ENCODE results near the gene NASP.

Gene NASP

DNA sequence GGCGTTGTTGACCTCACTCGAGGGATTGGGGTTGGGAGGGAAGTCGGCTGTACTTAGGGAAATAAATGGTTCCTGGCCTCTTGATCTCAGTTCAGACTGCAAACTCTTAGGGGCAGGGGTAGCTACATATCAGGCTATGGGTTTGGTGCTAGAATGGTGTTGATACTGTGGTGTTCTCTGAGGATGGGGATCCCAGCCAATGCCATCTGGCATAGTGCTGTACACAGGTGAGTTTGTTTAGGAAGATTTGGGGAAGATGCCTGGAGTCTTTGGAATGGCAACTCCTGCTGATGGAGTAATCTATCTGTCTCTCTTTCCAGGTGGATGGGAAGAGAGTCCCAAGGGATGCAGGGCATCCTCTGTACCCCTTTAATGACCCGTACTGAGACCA, 14.3 kb upstream of the NASP start:
- TF ChIP-seq, protein P1, sequence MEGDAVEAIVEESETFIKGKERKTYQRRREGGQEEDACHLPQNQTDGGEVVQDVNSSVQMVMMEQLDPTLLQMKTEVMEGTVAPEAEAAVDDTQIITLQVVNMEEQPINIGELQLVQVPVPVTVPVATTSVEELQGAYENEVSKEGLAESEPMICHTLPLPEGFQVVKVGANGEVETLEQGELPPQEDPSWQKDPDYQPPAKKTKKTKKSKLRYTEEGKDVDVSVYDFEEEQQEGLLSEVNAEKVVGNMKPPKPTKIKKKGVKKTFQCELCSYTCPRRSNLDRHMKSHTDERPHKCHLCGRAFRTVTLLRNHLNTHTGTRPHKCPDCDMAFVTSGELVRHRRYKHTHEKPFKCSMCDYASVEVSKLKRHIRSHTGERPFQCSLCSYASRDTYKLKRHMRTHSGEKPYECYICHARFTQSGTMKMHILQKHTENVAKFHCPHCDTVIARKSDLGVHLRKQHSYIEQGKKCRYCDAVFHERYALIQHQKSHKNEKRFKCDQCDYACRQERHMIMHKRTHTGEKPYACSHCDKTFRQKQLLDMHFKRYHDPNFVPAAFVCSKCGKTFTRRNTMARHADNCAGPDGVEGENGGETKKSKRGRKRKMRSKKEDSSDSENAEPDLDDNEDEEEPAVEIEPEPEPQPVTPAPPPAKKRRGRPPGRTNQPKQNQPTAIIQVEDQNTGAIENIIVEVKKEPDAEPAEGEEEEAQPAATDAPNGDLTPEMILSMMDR (IDR thresholded peaks at IDR 0.05; ENCODE audit: control insufficient read depth, insufficient read depth, low read depth, low read length, missing control alignments), result no peak
- no peak for DNase-seq (ENCODE audit: low read depth)
- H3K4me3 ChIP-seq (ENCODE audit: control insufficient read depth, low read depth, low read length), result no peak overlapping the region

- H3K4me3 ChIP-seq (ENCODE audit: control insufficient read depth, low read depth, low read length), result no peak overlapping the region
- DNase-seq (ENCODE audit: low read depth), result peak; percentile 25
- TF ChIP-seq, protein P1 (IDR thresholded peaks at IDR 0.05; ENCODE audit: control insufficient read depth, insufficient read depth, low read depth, low read length, missing control alignments), result peak; percentile 96
Observed at GRCh38 chr1:45569962-45570581, 13.8 kb upstream of the NASP start.

DNA sequence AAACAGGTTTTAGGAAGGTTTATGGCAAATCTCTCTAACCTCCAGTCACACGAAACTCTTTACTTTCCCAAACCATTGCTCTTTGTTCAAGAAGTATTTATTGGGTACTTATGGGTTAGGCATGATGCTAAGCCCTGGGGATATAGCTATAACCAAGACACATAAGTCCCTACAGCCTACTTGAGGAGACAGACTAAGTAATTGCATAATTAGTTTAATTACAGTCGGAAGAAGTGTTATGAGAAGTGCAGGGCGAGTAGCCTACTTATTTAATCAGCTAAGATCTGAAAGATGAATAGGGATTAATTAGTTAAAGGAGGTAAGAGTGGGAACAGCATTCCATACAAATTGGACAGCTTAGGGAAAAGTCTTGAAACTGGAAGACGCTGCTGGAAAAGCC, 13.2 kb upstream of the NASP start:
- TF ChIP-seq, protein P1 (IDR thresholded peaks at IDR 0.05; ENCODE audit: control insufficient read depth, insufficient read depth, low read depth, low read length, missing control alignments), result no peak

DNA sequence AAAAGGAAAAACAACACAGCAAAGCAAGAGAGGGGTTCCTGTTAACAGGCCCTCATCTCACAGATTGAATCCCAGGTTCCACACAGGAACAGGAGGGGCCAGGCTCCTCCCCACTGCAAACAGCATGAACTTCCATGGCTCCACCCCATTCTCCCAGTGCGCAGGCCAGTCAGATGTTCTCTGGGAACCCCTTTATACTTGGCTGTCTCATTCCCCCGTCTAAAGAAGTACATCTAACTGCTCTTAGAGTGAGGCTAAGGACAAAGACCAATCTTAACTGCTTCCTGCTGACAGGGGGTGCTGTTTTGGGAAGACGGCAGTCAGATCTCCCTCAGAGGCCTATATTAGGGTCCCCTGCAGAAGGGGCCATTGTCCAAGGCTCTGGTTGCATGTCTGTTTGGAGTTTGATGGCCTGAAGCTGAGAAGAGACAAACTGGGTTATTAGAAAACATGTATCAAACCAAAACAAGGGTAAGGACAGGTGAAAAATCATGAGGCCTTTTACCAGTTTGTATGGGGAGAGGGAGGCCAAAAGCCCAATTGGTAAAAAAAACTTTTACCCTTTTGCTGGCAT, 10.5 kb upstream of the NASP start:
- TF ChIP-seq, protein P1 (IDR thresholded peaks at IDR 0.05; ENCODE audit: control insufficient read depth, insufficient read depth, low read depth, low read length, missing control alignments), result no peak
- DNase-seq (ENCODE audit: low read depth), result no peak
- H3K4me3 ChIP-seq (ENCODE audit: control insufficient read depth, low read depth, low read length), result no peak overlapping the region

More for the DNA sequence above, 13.2 kb upstream of the NASP start:
- DNase-seq (ENCODE audit: low read depth), result no peak
- no peak overlapping the region for H3K4me3 ChIP-seq (ENCODE audit: control insufficient read depth, low read depth, low read length)

DNA sequence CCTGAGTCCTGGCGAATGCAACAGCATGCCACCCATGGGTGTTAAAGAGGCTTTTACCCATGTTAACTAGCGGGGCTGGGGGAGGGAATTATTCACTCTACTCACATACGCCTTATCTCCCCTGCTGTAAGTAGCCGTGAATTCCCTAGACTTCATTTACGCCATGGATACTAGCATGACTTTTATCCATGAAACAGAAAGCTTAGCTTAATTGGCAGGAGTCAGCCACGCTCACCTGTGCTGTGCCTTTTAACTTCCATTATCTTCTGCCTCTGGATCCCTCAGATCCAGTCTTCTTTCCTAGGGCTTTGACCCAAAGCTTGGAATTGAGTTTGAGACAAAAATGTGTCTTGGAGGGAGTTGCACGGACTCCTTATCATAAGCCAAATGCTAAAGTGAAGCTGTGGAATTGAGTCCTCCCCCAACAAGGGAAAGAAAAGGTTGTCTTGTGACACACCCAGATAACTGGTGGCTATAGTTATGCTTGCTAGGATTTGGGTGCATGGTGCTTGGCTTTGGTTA, 9.7 kb upstream of the NASP start:
- TF ChIP-seq, protein P1 (IDR thresholded peaks at IDR 0.05; ENCODE audit: control insufficient read depth, insufficient read depth, low read depth, low read length, missing control alignments), result no peak
- no peak overlapping the region for H3K4me3 ChIP-seq (ENCODE audit: control insufficient read depth, low read depth, low read length)
- DNase-seq (ENCODE audit: low read depth), result no peak

DNA sequence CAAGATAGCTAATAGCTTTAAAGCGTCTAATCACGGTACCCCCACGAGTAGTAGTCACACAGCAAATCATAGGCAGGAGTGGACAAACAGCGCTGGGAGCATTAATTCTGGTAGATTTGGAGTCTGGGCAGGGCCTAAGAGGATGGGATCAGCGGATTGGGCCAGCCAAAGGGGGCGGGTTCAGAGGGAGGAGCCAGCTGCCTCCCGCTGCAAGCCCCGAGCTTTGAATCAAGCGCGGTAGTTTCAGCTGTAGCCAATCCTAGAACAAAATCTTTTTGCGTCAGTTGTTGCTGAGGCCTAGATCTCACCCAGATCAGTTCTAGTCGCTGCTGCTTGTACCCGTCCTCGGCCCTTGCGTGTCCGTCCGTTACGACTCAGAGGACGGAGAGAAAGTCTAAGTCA, 576 bp upstream of the NASP start:
- TF ChIP-seq, protein P1 (IDR thresholded peaks at IDR 0.05; ENCODE audit: control insufficient read depth, insufficient read depth, low read depth, low read length, missing control alignments), result no peak
- H3K4me3 ChIP-seq (ENCODE audit: control insufficient read depth, low read depth, low read length), result peak overlapping the region; percentile 92
- DNase-seq (ENCODE audit: low read depth), result peak; percentile 88

Measured in AG09309 (cell line).